HepG2 (cell line): ENCODE results near the gene CCDC87. TPM values are rescaled to one million over a fixed set of nuclear protein-coding genes. Genes with fewer than 3 reads are reported as not detected.

Experiments used
- ARID3A ChIP-seq: IDR thresholded peaks from 2 replicates; pipeline ENCODE4 v1.6.1; 2012; ENCODE audit warnings: low read depth, low read length, improper control_type of control experiment
- ARNT ChIP-seq: fragments of 450-650 bp; IDR thresholded peaks from 2 replicates; pipeline ENCODE4 v1.6.1; 2017
- FLYWCH1 ChIP-seq: sonication (generic); formaldehyde crosslinking; IDR thresholded peaks from 2 replicates; pipeline ENCODE4 v1.8.1; 2023; ENCODE audit warnings: mild to moderate bottlenecking, missing genetic modification reagents
- GPBP1L1 ChIP-seq: sonication (generic); formaldehyde crosslinking; IDR thresholded peaks from 2 replicates; pipeline ENCODE4 v1.5.0; 2020; ENCODE audit warnings: mild to moderate bottlenecking, missing genetic modification reagents
- MEIS2 ChIP-seq: sonication (generic); formaldehyde crosslinking; IDR thresholded peaks from 2 replicates; pipeline ENCODE4 v1.9.0; 2021; ENCODE audit warnings: mild to moderate bottlenecking, missing genetic modification reagents
- MIER3 ChIP-seq: IDR thresholded peaks from 2 replicates; pipeline ENCODE4 v1.6.1; 2016; ENCODE audit warnings: missing compliant biosample characterization, borderline replicate concordance
- NPAS2 ChIP-seq: sonication (generic); formaldehyde crosslinking; IDR thresholded peaks from 2 replicates; pipeline ENCODE4 v1.8.0; 2022; ENCODE audit warnings: mild to moderate bottlenecking, missing genetic modification reagents, borderline replicate concordance
- PCBP1 ChIP-seq: fragments of 200-400 bp; formaldehyde crosslinking; IDR thresholded peaks from 2 replicates; pipeline ENCODE4 v1.6.1; 2017; ENCODE audit warnings: mild to moderate bottlenecking, low read depth, low read length, borderline replicate concordance
- SMAD1 ChIP-seq: sonication (generic); formaldehyde crosslinking; IDR thresholded peaks from 2 replicates; pipeline ENCODE4 v1.4.0; 2020; ENCODE audit warnings: missing genetic modification reagents, low read depth, mild to moderate bottlenecking, borderline replicate concordance
- TCF7L2 ChIP-seq: IDR thresholded peaks from 2 replicates; pipeline ENCODE4 v1.6.1; 2011; ENCODE audit warnings: mild to moderate bottlenecking, low read depth, low read length, moderate library complexity
- THRA ChIP-seq: sonication (generic); formaldehyde crosslinking; IDR thresholded peaks from 2 replicates; pipeline ENCODE4 v1.4.0; 2020; ENCODE audit warnings: missing genetic modification reagents, borderline replicate concordance
- WIZ ChIP-seq: sonication (generic); formaldehyde crosslinking; IDR thresholded peaks from 2 replicates; pipeline ENCODE4 v1.5.1; 2020; ENCODE audit warnings: mild to moderate bottlenecking, missing genetic modification reagents
- YY1 ChIP-seq: IDR thresholded peaks from 2 replicates; pipeline ENCODE4 v1.6.1; 2011; ENCODE audit warnings: low read length, low read depth, moderate library complexity, mild to moderate bottlenecking; ENCODE audit not compliant: insufficient read depth, insufficient replicate concordance
- ZBTB4 ChIP-seq: sonication (generic); formaldehyde crosslinking; IDR thresholded peaks from 2 replicates; pipeline ENCODE4 v1.4.0; 2020; ENCODE audit warnings: missing genetic modification reagents, mild to moderate bottlenecking, borderline replicate concordance
- ZBTB46 ChIP-seq: sonication (generic); formaldehyde crosslinking; IDR thresholded peaks from 2 replicates; pipeline ENCODE4 v1.4.0; 2020; ENCODE audit warnings: mild to moderate bottlenecking, missing genetic modification reagents, borderline replicate concordance
- ZFP41 ChIP-seq: sonication (generic); formaldehyde crosslinking; IDR thresholded peaks from 2 replicates; pipeline ENCODE4 v1.4.0; 2020; ENCODE audit warnings: mild to moderate bottlenecking, missing genetic modification reagents, borderline replicate concordance
- ZKSCAN1 ChIP-seq: fragments of 150-350 bp; IDR thresholded peaks from 2 replicates; pipeline ENCODE4 v1.6.1; 2014; ENCODE audit warnings: low read length
- ZNF337 ChIP-seq: sonication (generic); formaldehyde crosslinking; IDR thresholded peaks from 2 replicates; pipeline ENCODE4 v1.5.1; 2020; ENCODE audit warnings: missing genetic modification reagents, low read depth, mild to moderate bottlenecking, borderline replicate concordance
- ZNF354B ChIP-seq: sonication (generic); formaldehyde crosslinking; IDR thresholded peaks from 2 replicates; pipeline ENCODE4 v1.8.0; 2022; ENCODE audit warnings: mild to moderate bottlenecking, missing genetic modification reagents
- ZNF724P ChIP-seq: sonication (generic); formaldehyde crosslinking; IDR thresholded peaks from 2 replicates; pipeline ENCODE4 v1.8.0; 2022; ENCODE audit warnings: missing genetic modification reagents, borderline replicate concordance
- polyA plus RNA-seq, 8 experiments: library from polyadenylated mRNA; depleted of rRNA in 3 of 8; stranded (reverse) in 7 of 8; unstranded in 1 of 8; fragments of >200 nt; fragmentation: Illumina TruSeq in 4 of 8; extraction: Trizol in 4 of 8; gene quantifications; 2 replicates each; pipeline versions ENCODE4 v1.2.1 to v1.2.3, GENCODE V29; 2011 to 2016; ENCODE audit warnings: low read depth in 4 of 8, missing spikeins in 1 of 8, mixed read lengths in 1 of 8; ENCODE audit not compliant: insufficient read depth in 1 of 8
- total RNA-seq, 5 experiments: library from RNA; depleted of rRNA; stranded (reverse); fragments of >200 nt; fragmentation: Illumina TruSeq; extraction: Trizol; gene quantifications; 2 replicates each; pipeline ENCODE4 v1.2.3, GENCODE V29; 2016; ENCODE audit warnings: low read depth in 1 of 5

CCDC87 gene
- total and polyA plus RNA-seq, 2 of the 13 experiments (the other 11 are each of a cell fraction or from before 2014, with no cell fraction given) = 0.05 to 0.42 TPM

- TF ChIP-seq GPBP1L1 (CRISPR knock-in tag) = no peak
- peak; percentile 64; the same call in 1 of the 2 replicates for TF ChIP-seq SMAD1 (CRISPR knock-in tag)
- no peak for TF ChIP-seq WIZ (CRISPR knock-in tag)
- TF ChIP-seq PCBP1 = no peak
- no peak for TF ChIP-seq ZBTB4 (CRISPR knock-in tag)
- no peak for TF ChIP-seq ZNF337 (CRISPR knock-in tag)
- TF ChIP-seq ZNF724P (CRISPR knock-in tag) = no peak
- no peak for TF ChIP-seq FLYWCH1 (CRISPR knock-in tag)
- no peak for TF ChIP-seq ARID3A
- TF ChIP-seq NPAS2 (CRISPR knock-in tag) = no peak
- TF ChIP-seq YY1 = peak; percentile 35
- 0 out of 2 replicates have a peak, but pooled peaks have one; percentile 29 for TF ChIP-seq MEIS2 (CRISPR knock-in tag)
- no peak for TF ChIP-seq ZKSCAN1
- no peak for TF ChIP-seq TCF7L2
- no peak for TF ChIP-seq THRA
- TF ChIP-seq ZNF354B (CRISPR knock-in tag) = no peak
- no peak for TF ChIP-seq ARNT
- no peak for TF ChIP-seq MIER3 (CRISPR knock-in tag)
- no peak for TF ChIP-seq ZBTB46
- TF ChIP-seq ZFP41 (CRISPR knock-in tag) = no peak
Measured at GRCh38 chr11:66545701-66546367, 47.0 kb downstream of the CCDC87 start, which contains the start of gene ZDHHC24 (continued).
